ENCODE data around the gene PLOD2.

DNA sequence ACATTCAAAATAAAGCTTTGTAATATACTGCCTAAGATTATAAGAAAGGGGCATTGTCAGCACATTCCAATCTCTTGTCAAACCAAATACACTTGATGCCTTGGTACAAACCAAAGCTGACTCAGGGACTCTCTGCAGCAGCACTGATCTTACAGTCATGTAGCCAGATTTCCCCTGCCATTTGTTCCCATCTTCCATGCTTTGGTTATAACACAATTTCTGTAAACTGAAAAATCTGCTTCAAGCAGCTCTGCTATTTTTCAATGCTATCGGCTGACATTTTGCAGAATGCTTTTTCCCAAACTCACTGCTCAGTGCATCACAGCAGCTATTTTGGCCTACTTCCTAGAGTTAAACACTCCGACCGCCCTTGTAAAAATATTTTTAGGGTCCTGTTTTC, 18.2 kb downstream of the PLOD2 start:
- no peak for TF ChIP-seq EZH2 (IDR thresholded peaks at IDR 0.05; ENCODE audit: insufficient read depth, poor library complexity, severe bottlenecking)
- TF ChIP-seq EZH2phosphoT487 (IDR thresholded peaks at IDR 0.05; ENCODE audit: insufficient read depth, low read depth), result no peak

Data from GM23248 (cell line).